Naive thymus-derived CD8-positive, alpha-beta T cell (primary cell): ENCODE measurements around the gene ALDH18A1. TPM values are rescaled to one million over a fixed set of nuclear protein-coding genes. Genes with fewer than 3 reads are reported as not detected.

Experiments
- ATAC-seq, 2 donors: fragments of 150-1000 bp; cut with Tn5 transposase in 1 of 2; sonication (Bioruptor Pico), chemical (Tn5 transposase) in 1 of 2; 1 replicate in 1 of 2; 2 replicates in 1 of 2; pipeline ENCODE4 v1.10.0; 2021; ENCODE audit warnings: mild to moderate bottlenecking in 2 of 2, moderate library complexity in 2 of 2
- POLR2A ChIA-PET: fragments of 350-600 bp; sonication (Branson Sonifier 250); formaldehyde crosslinking; loops from one replicate; lab custom pipeline; 2021; ENCODE audit warnings: antibody characterized with exemption; lab: Charles Lee
- DNase-seq, 10 donors: peaks; one replicate each; pipeline versions ENCODE4 v3.0.0 to v3.0.0-alpha.2; 2020 to 2022
- H3K27ac Mint-ChIP-seq, 10 donors: one replicate each; pipeline ENCODE4 v1.8.0; 2020 to 2022; ENCODE audit warnings: mild to moderate bottlenecking in 10 of 10, mixed read lengths in 10 of 10, moderate library complexity in 4 of 10, inconsistent platforms in 1 of 10
- H3K27me3 Mint-ChIP-seq, 5 donors: one replicate each; pipeline ENCODE4 v1.8.0; 2021 to 2022; ENCODE audit warnings: mixed read lengths in 5 of 5
- H3K36me3 Mint-ChIP-seq, 3 donors: one replicate each; pipeline ENCODE4 v1.8.0; 2020 to 2022; ENCODE audit warnings: mixed read lengths in 3 of 3, mild to moderate bottlenecking in 2 of 3, inconsistent platforms in 1 of 3
- H3K4me1 Mint-ChIP-seq, 4 donors: one replicate each; pipeline ENCODE4 v1.8.0; 2021 to 2022; ENCODE audit warnings: mixed read lengths in 4 of 4
- H3K4me3 Mint-ChIP-seq, 10 donors: one replicate each; pipeline ENCODE4 v1.8.0; 2020 to 2022; ENCODE audit warnings: mild to moderate bottlenecking in 10 of 10, mixed read lengths in 10 of 10, moderate library complexity in 6 of 10, inconsistent platforms in 1 of 10
- H3K9me3 Mint-ChIP-seq, 9 donors: one replicate each; pipeline ENCODE4 v1.8.0; 2020 to 2022; ENCODE audit warnings: mixed read lengths in 9 of 9, mild to moderate bottlenecking in 3 of 9, inconsistent platforms in 1 of 9, moderate library complexity in 1 of 9
- polyA plus RNA-seq, 3 donors: library from polyadenylated mRNA; unstranded; fragments of 300-500 nt; fragmentation: Illumina TruSeq; gene quantifications; one replicate each; pipeline ENCODE4 v1.2.3, GENCODE V29; 2021
- total RNA-seq, 8 experiments: library from RNA in 2 of 8; stranded (reverse) in 2 of 8; gene quantifications; one replicate each; pipeline ENCODE4 v1.2.3 and lab custom pipeline; 2021 to 2026

The ALDH18A1 gene
- 10 to 100 TPM; 24.3 to 30.8 TPM for total RNA-seq
- polyA plus RNA-seq = 10 to 100 TPM; 48.5 to 61.4 (median 53.1) TPM
- 34.9 to 158 (median 53.6) reads per million in 6 experiments for total RNA-seq (lab: John Stamatoyannopoulos, UW)

DNA sequence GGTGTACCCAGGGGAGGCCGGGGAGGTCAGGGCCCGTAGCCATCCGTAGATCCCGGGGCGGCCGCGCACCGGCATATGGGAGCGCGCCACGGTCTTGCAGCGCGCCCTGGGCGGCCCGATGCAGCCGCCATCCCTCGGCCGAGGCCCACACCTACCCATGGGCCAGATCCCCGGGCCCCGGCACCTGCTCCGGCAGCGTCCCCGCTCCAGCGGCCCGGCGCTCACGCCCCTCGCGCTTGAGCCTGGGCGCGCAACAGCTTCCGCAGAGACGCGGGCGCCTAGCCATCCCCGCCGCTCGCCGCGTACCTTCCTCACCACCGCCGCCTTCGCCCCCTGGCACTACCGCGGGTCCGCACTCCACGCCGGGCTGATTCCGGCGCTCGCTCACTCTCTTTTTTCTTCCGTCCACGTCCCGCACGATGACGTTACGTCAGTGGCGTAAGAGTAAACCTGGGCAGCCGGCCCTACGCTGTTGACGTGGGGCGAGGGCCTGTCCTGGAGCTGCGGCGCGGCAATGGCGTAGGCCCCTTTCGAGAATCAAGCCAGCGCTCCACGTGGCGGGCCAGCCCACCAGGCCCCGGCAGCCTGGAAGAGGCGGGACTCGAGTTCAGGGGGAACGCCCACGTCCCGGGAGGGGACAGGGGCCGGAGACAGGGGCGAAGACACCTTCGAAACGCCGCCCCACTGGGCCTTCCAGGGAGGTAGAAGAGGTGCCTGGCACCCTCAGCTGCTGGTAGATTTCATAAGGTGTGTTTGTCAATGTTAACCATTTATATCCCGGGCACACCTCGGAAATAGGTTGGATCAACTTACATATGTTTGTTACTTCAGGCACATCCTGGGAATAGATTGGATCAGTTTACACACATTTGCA, at the start of gene ALDH18A1:
ALDH18A1 (minus strand) TSS at position 421 of the 874 bp plus-strand sequence. CDS start 3,334 bp downstream, outside the sequence.
- peak; percentile 90 to 92 for ATAC-seq
- peak; percentile 87 to 96 (median 94) for DNase-seq
- peaks cover 0 to 6% (median 0%) of the 10 kb centered on the region in 9 donors for H3K9me3 Mint-ChIP-seq
- no peaks in the 10 kb centered on the region for H3K27me3 Mint-ChIP-seq
- peak within 1 kb of the TSS; percentile 58 to 98 (median 95) for H3K27ac Mint-ChIP-seq
- POLR2A ChIA-PET = interaction anchor here (0.8 to 2.9 kb wide), 3 partner anchors 37 to 474 kb away, joined by 3 to 10 read pairs (median 3); partner anchors contain the start of gene TCTN3
- peaks cover 7 to 22% (median 19%) of the 10 kb centered on the region in 3 donors for H3K36me3 Mint-ChIP-seq
- peak within 1 kb of the TSS; percentile 93 to 100 (median 99) for H3K4me3 Mint-ChIP-seq
- peaks cover 18 to 33% (median 26%) of the 10 kb centered on the region in 4 donors for H3K4me1 Mint-ChIP-seq

DNA sequence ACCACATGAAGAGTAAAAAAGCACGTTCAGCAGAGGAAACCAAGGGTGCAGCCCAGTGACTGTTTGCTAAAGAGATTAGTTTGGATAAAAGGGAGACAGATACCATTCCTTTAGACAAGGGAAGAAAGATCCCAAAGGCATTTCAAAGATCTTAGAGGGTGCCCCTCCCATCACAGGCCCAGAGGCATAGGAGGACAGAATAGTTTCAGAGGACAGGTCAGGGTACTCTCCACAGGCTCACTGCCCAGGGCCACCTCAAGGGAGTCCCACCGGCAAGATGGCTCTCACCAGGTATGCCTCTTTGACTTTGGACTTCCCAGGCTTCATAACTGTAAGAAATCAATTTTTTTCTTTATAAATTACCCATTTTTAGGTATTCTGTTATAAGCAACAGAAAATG, 41.9 kb upstream of the ALDH18A1 start:
- Mint-ChIP-seq H3K9me3 (no peaks in the 10 kb centered on the region), H3K27me3 (peaks cover 1 to 26% (median 4%) of the 10 kb centered on the region in 5 donors), H3K36me3 (no peaks in the 10 kb centered on the region), H3K4me1 (peaks cover 7 to 24% (median 12%) of the 10 kb centered on the region in 4 donors), H3K27ac (no peak overlapping the region), H3K4me3 (no peak overlapping the region)
- ATAC-seq (no peak), DNase-seq (no peak)
- POLR2A ChIA-PET = no interaction called here

DNA sequence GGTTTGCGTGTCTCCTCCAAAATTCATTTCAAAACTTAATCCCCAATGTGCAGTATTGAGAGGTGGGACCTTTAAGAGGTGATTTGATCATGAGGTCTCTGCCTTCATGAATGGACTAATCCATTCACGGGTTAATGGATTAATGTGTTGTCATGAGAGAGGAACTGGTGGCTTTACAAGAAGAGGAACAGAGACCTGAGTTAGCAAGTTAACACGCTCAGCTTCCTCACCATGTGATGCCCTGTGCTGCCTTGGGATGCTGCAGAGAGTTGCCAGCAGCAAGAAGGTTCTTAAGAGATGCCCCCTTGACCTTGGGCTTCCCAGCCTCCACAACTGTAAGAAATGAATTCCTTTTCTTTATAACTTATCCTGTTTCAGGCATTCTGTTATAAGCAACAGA, 40.9 kb upstream of the ALDH18A1 start:
- Mint-ChIP-seq H3K4me3 (no peak overlapping the region), H3K27ac (no peak overlapping the region), H3K27me3 (peaks cover 1 to 26% (median 4%) of the 10 kb centered on the region in 5 donors), H3K4me1 (peaks cover 12 to 34% (median 22%) of the 10 kb centered on the region in 4 donors), H3K9me3 (no peaks in the 10 kb centered on the region), H3K36me3 (peaks cover 0 to 3% (median 0%) of the 10 kb centered on the region in 3 donors)
- ATAC-seq (no peak), DNase-seq (no peak)
- POLR2A ChIA-PET = no interaction called here

DNA sequence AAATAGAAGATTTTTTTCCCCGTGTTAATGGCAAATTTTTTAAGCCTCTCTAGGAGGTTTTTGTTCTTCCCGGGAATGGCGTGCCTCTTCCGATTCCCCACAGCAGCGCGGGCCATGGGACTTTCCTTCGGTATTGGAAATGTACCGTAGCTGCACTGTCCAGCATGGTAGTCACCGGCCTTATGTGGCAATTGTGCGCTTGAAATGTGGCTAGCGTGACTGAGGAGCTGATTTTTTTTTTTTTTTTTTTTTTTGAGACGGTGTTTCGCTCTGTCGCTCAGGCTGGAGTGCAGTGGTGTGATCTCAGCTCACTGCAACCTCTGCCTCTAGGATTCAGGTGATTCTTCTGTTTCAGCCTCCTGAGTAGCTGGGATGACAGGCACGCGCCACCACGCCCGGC, 38.2 kb upstream of the ALDH18A1 start:
- Mint-ChIP-seq H3K9me3 (no peaks in the 10 kb centered on the region), H3K27ac (peak overlapping the region in 8 of 10 donors; percentile 9 to 99 (median 96)), H3K36me3 (peaks cover 0 to 30% (median 9%) of the 10 kb centered on the region in 3 donors), H3K4me3 (peak overlapping the region; percentile 18 to 99 (median 96)), H3K27me3 (peaks cover under 1 to 18% (median 4%) of the 10 kb centered on the region in 5 donors), H3K4me1 (peaks cover 20 to 54% (median 43%) of the 10 kb centered on the region in 4 donors)
- ATAC-seq (no peak), DNase-seq (no peak)
- POLR2A ChIA-PET = interaction anchor here (0.7 to 3.0 kb wide), 6 partner anchors 15 to 435 kb away, joined by 4 to 15 read pairs (median 8); partner anchors contain the start of genes CC2D2B and ZNF518A

DNA sequence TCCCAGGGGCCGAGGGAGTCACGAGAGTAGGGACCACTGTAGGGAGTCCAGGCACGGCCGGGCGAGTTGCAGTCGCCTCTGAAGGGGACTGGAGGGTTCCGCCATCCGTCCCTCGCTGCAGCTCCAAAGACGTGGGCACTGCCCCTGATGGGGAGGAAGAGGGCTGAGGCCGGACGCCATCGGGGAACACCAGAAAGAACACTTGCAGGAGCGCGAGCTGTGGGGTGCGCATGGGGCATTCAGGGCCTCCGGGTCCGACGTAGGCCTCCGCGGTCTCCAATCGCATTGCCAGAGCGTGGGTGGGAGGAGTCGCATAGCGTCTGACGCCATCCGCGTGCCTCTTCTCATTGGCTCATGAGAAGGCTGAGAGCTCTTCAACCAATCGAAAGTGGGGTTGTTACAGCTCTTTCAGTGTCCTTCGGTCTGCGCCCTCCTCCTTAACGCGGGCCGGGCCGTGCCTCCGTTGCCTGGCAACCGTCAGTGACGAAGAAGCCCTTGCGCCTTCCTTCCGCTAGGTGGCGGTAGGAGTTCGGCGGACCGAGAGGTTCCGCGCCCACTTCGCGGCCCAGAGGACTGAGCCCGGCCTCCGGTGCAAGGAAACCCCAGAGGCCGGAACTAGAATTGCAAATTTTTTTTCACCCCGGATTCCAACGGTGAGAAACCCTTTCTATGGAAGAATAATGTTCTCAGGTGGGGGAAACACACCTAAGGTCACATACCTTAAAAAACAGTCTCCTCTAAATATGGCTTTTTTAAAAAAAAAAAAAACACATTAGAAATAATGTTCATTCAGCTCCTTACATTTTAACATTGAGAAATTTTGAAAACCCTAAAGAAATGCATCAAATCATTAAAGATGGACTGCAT, 37.4 kb upstream of the ALDH18A1 start, which contains the start of gene TCTN3:
TCTN3 (minus strand) TSS at position 260 of the 867 bp plus-strand sequence; CDS start at position 232, 28 bp downstream.
- Mint-ChIP-seq H3K4me1 (peaks cover 20 to 59% (median 46%) of the 10 kb centered on the region in 4 donors), H3K4me3 (peak within 1 kb of the TSS; percentile 95 to 99 (median 96)), H3K27me3 (peaks cover 0 to 10% (median 3%) of the 10 kb centered on the region in 5 donors), H3K9me3 (no peaks in the 10 kb centered on the region), H3K36me3 (peaks cover 0 to 38% (median 9%) of the 10 kb centered on the region in 3 donors), H3K27ac (peak within 1 kb of the TSS; percentile 89 to 99 (median 98))
- POLR2A ChIA-PET = interaction anchor here (0.6 to 3.0 kb wide), 11 partner anchors 10 to 656 kb away, joined by 3 to 15 read pairs (median 6); partner anchors contain the start of genes ALDH18A1, CC2D2B and ZNF518A
- DNase-seq (peak; percentile 85 to 99 (median 97)), ATAC-seq (peak; percentile 95 to 96)

DNA sequence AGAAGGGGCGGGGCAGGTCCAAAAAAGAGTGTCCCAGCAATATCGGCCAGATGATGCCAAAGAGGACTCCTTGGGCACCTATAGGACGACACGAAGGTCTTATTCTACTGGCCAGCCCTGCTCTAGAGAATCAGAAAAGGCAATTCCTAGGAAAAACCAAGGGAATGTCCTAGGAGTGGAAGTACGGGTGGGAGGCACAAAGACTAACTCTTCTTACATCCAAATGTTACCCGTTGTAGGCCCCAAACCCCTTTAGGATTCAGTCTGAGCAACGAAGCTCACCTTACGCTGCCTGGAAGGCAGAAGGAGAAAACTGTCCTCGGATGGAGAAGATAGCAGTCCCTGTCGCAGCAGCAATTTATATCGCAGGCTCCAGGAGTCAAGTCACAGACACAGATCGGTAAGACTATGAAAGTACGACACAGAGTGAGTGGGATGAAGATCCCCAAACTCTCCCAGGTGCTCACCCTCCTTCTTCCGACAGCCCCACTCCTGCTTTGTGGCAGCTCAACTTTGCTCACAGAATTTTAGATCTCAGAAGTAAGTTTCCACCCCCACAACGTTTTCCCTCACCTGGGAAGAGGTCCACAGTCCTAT, 36.7 kb upstream of the ALDH18A1 start:
- Mint-ChIP-seq H3K4me3 (peak overlapping the region; percentile 95 to 99 (median 96)), H3K27ac (peak overlapping the region; percentile 89 to 99 (median 98)), H3K36me3 (peaks cover 0 to 45% (median 9%) of the 10 kb centered on the region in 3 donors), H3K4me1 (peaks cover 24 to 59% (median 53%) of the 10 kb centered on the region in 4 donors), H3K9me3 (no peaks in the 10 kb centered on the region), H3K27me3 (peaks cover 0 to 7% (median 0%) of the 10 kb centered on the region in 5 donors)
- ATAC-seq (peak; percentile 0 to 2), DNase-seq (peak in 1 of 10 donors; percentile 3)
- POLR2A ChIA-PET = interaction anchor here (0.6 to 3.0 kb wide), 8 partner anchors 9 to 606 kb away, joined by 3 to 15 read pairs (median 8); partner anchors contain the start of genes ALDH18A1, CC2D2B and ZNF518A

DNA sequence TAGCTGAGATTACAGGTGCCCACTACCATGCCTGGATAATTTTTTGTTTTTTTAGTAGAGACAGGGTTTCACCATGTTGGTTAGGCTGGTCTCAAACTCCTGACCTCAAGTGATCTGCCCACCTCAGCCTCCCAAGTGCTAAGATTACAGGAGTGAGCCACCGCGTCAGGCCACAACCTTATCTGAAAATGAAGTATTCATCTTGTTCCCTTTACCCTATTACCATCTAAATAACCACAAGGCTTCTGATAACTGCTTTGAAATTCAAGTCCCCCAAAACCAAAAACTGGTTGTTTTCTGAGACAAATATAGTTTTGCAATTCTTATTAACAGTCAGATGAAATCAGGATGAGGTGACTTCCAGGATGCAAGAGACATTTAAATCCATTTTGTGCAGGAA, 34.8 kb upstream of the ALDH18A1 start:
- Mint-ChIP-seq H3K36me3 (peaks cover 0 to 63% (median 9%) of the 10 kb centered on the region in 3 donors), H3K4me1 (peaks cover 24 to 53% (median 50%) of the 10 kb centered on the region in 4 donors), H3K9me3 (no peaks in the 10 kb centered on the region), H3K27ac (peak overlapping the region in 3 of 10 donors; percentile 60 to 98 (median 75)), H3K27me3 (no peaks in the 10 kb centered on the region), H3K4me3 (peak overlapping the region in 1 of 10 donors; percentile 2)
- POLR2A ChIA-PET = interaction anchor here (0.6 kb wide), 1 partner anchor 19 kb away, joined by 3 read pairs; no protein-coding TSS in a partner anchor
- ATAC-seq = no peak
- DNase-seq = no peak

DNA sequence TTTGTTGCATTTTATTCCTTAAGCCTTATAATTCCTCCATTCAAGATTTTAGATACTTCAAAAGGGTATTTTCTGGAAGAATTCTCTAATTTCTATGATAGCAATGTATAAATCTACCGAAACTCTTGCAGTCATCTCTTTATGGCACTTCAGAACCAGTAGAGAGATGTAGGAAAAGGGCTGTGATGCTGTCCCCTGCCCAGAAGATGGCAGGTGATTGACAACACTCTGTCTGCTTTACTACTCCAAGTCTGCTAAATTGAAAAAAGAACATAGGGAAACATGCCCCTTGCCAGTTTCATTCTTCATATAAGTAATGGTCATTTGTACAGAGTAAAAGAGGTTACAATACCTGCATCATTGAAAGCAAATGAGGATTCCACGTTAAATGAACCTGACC, 32.1 kb upstream of the ALDH18A1 start:
- POLR2A ChIA-PET = no interaction called here
- Mint-ChIP-seq H3K4me3 (no peak overlapping the region), H3K4me1 (peaks cover 21 to 43% (median 40%) of the 10 kb centered on the region in 4 donors), H3K9me3 (no peaks in the 10 kb centered on the region), H3K27me3 (no peaks in the 10 kb centered on the region), H3K27ac (no peak overlapping the region), H3K36me3 (peaks cover 4 to 90% (median 24%) of the 10 kb centered on the region in 3 donors)
- DNase-seq (no peak), ATAC-seq (no peak)

DNA sequence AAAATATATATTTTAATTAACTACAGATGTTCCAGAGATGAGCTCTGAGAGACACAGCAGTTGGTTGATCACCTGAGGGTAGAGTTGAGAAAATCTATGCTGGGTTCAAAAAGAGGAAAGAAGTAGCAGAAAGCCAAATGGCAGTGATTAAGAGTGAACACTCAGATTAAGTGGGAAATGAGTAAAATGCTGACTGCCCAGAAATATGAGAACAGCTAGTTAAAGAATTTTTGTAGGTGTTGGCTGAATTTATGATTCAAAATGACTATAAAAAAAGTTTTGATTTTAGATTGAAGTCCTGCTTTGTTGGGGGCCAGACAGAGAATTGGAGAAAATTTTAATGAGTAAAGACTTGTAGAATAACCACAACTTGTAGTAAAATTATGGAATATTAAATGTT, 27.5 kb upstream of the ALDH18A1 start:
- Mint-ChIP-seq H3K27me3 (no peaks in the 10 kb centered on the region), H3K27ac (peak overlapping the region in 1 of 10 donors; percentile 37), H3K4me1 (peaks cover 0 to 8% (median 6%) of the 10 kb centered on the region in 4 donors), H3K4me3 (no peak overlapping the region), H3K9me3 (no peaks in the 10 kb centered on the region), H3K36me3 (peaks cover 7 to 95% (median 38%) of the 10 kb centered on the region in 3 donors)
- ATAC-seq = no peak
- POLR2A ChIA-PET = interaction anchor here (0.8 kb wide), 1 partner anchor 10 kb away, joined by 3 read pairs; the partner anchor contains the start of gene TCTN3
- DNase-seq = no peak

DNA sequence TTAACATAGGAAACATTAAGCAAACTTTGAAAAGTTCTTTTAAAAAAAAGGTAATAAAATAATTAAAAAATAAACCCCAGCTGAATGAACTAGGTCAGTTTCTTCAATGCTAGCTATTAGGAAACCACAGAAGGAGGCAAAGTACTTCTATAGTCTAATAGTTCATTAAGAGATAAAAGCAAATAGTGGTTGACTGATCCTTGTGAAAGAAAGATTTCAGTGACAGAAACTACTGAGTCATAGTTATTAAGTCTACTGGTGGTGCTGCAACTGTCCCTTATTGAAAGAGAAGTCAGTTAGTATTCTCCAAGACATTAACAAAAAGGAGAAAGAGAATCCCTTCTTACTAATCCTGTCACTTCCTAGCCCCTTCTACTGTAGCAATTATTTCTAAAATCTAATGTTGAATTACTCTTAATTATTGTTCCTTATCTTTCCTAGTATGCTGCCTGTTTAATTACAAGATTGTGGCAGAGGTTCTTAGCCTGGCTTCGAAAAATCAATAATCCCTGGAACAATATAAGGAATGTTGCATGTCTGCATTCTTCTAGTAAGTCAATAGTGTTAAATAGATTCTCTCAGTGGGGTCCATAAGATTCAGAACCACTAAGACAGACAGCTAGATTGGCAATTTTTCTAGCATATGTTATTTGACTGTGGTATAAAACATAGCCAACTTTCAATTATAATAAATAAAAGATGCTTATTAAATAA, 19.0 kb upstream of the ALDH18A1 start:
- Mint-ChIP-seq H3K27me3 (no peaks in the 10 kb centered on the region), H3K9me3 (no peaks in the 10 kb centered on the region), H3K4me1 (no peaks in the 10 kb centered on the region), H3K4me3 (no peak overlapping the region), H3K27ac (no peak overlapping the region), H3K36me3 (peaks cover 0 to 69% (median 17%) of the 10 kb centered on the region in 3 donors)
- no peak for ATAC-seq
- POLR2A ChIA-PET = no interaction called here
- DNase-seq = no peak

DNA sequence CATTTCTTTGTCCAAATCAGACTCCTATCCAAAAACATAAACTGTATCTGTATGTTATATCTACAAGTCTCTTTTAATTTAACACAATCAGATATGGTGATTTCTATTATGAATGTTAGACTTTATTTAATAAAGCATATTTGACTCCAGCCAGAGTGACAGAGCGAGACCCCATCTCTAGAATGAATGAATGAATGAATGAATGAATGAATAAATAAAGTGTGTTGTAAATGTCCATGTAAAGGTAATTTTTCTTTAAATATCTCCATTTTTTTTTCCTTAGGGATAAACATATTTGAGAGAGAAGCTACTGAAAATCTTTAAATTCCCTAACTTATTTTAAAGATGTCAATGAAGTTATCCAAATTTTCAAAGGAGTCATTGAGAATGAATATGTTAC, 18.1 kb upstream of the ALDH18A1 start:
- Mint-ChIP-seq H3K4me3 (no peak overlapping the region), H3K36me3 (peaks cover 0 to 62% (median 10%) of the 10 kb centered on the region in 3 donors), H3K27me3 (no peaks in the 10 kb centered on the region), H3K4me1 (no peaks in the 10 kb centered on the region), H3K27ac (no peak overlapping the region), H3K9me3 (no peaks in the 10 kb centered on the region)
- DNase-seq (no peak), ATAC-seq (no peak)
- POLR2A ChIA-PET = no interaction called here
